ENCODE data around the gene TRPM8.

TRPM8 gene

DNA sequence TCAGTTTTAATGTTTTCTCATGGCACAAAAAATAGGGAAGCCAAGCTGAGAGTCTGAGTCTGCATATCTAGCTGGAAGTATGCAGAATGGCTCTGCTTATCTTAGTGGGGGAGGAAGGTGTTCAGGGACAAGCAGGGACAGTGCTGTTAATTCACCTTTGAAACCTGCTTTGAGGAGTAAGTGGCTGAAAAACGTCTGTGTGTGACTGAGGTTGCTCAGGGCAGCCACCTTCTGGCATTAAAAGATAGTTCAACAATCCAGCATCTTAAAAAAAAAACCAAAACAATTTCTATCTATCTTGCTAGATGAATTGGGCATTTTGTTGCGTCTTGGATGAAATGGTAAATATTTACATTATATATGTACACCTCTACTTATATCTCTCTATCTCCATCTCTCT lies 2.0 kb upstream of the TRPM8 start:
- Histone ChIP-seq H3K36me3 (ENCODE audit: insufficient read depth, low read depth, low read length) (no peaks in the 10 kb centered on the region), H3K4me3 (ENCODE audit: low read length) (no peak overlapping the region), H3K27me3 (ENCODE audit: insufficient read depth, low read length) (no peaks in the 10 kb centered on the region), H3K9ac (ENCODE audit: low read depth, low read length) (no peak overlapping the region), H3K4me1 (ENCODE audit: insufficient read depth, low read length) (no peaks in the 10 kb centered on the region), H3K27ac (ENCODE audit: low read length) (no peak overlapping the region), H3K9me3 (ENCODE audit: insufficient read depth, low read depth, low read length) (no peaks in the 10 kb centered on the region)

DNA sequence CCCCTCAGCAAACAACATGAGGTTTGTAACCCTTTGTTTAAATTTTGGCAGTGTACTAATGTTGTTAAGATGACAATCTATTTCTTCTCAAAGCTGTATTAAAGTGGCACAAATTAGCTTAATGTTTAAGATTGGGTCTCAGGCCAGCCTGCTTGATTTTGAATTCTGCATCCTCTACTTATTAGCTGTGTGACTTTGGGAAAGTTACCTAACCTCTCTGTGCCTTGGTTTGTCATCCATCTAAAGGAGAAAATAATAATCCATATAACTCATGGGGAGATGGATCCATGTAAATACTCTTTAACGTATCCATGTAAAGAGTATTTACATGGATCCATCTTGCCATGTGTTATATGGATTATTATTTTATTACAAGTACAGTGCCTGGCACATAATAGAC lies 2.1 kb downstream of the TRPM8 start:
- Histone ChIP-seq H3K36me3 (ENCODE audit: insufficient read depth, low read depth, low read length) (no peaks in the 10 kb centered on the region), H3K27me3 (ENCODE audit: insufficient read depth, low read length) (no peaks in the 10 kb centered on the region), H3K4me3 (ENCODE audit: low read length) (no peak overlapping the region), H3K9ac (ENCODE audit: low read depth, low read length) (no peak overlapping the region), H3K27ac (ENCODE audit: low read length) (no peak overlapping the region), H3K9me3 (ENCODE audit: insufficient read depth, low read depth, low read length) (no peaks in the 10 kb centered on the region), H3K4me1 (ENCODE audit: insufficient read depth, low read length) (no peaks in the 10 kb centered on the region)

DNA sequence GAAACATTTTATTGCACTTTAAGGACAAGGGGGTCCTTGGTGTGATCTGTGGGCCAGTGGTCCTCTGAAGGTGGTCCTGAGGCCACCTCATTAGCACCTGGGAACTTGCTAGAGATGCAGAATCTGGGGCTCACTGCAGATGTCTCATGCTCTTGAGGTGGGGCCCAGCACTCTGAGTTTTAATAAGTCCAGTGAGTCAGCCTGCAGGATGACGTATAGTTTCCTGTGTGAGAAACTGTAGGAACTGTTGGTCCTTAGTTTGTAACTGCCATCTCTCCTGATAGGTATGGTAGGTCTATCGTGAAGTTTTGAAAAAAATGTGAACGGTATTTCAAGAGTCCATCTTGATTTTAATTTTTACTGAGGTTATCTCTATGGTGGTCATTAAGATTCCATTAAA lies 2.8 kb downstream of the TRPM8 start:
- H3K27ac ChIP-seq (ENCODE audit: low read length) = no peak overlapping the region
- no peaks in the 10 kb centered on the region for H3K4me1 ChIP-seq (ENCODE audit: insufficient read depth, low read length)
- no peaks in the 10 kb centered on the region for H3K9me3 ChIP-seq (ENCODE audit: insufficient read depth, low read depth, low read length)
- H3K27me3 ChIP-seq (ENCODE audit: insufficient read depth, low read length) = no peaks in the 10 kb centered on the region
- no peak overlapping the region for H3K9ac ChIP-seq (ENCODE audit: low read depth, low read length)
- no peaks in the 10 kb centered on the region for H3K36me3 ChIP-seq (ENCODE audit: insufficient read depth, low read depth, low read length)
- no peak overlapping the region for H3K4me3 ChIP-seq (ENCODE audit: low read length)

DNA sequence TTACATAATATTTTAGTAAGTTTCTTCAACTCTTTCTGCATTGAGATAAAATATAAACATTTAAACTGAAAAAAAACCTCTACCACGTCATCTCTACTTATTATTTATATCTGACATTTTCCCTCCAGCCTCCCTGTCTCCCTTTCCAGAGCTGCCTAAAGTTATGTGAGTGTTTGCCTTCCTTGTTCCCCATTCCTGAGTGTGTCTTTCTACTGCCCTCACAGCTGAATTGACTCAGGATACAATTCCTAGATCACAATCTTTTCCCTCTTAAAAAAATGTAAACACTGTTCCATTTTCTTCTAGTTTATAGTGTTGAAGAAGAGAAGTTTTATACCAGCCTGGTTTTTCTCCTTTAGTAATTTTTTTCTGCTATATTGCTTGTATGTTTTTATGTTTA lies 5.3 kb downstream of the TRPM8 start:
- H3K27ac ChIP-seq (ENCODE audit: low read length) = no peak overlapping the region
- no peaks in the 10 kb centered on the region for H3K27me3 ChIP-seq (ENCODE audit: insufficient read depth, low read length)
- no peaks in the 10 kb centered on the region for H3K36me3 ChIP-seq (ENCODE audit: insufficient read depth, low read depth, low read length)
- no peak overlapping the region for H3K9ac ChIP-seq (ENCODE audit: low read depth, low read length)
- H3K4me1 ChIP-seq (ENCODE audit: insufficient read depth, low read length) = no peaks in the 10 kb centered on the region
- no peak overlapping the region for H3K4me3 ChIP-seq (ENCODE audit: low read length)
- no peaks in the 10 kb centered on the region for H3K9me3 ChIP-seq (ENCODE audit: insufficient read depth, low read depth, low read length)

DNA sequence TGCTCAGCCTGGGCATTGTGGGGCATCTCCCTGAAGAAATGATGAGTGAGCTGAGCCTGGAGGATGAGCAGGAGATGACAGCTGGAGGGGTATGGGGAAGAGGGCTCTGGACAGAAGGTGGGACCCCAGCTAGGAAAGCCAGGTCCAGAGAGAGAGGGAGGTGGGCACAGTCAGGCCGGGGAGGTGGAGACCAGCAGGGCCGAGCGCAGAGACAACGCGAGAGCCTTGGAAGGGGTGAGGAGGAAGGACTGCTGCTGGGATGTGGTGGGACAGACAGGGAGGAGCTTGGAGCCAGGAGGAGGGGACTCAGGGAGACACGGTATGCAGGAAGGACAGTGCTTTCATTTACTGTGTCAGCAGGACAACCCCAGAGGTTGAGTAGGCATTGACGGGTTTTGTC lies 8.2 kb downstream of the TRPM8 start:
- H3K9ac ChIP-seq (ENCODE audit: low read depth, low read length) = no peak overlapping the region
- no peaks in the 10 kb centered on the region for H3K27me3 ChIP-seq (ENCODE audit: insufficient read depth, low read length)
- H3K9me3 ChIP-seq (ENCODE audit: insufficient read depth, low read depth, low read length) = no peaks in the 10 kb centered on the region
- no peak overlapping the region for H3K27ac ChIP-seq (ENCODE audit: low read length)
- H3K4me1 ChIP-seq (ENCODE audit: insufficient read depth, low read length) = peaks cover 14% of the 10 kb centered on the region; the same call in 1 of the 2 replicates
- no peak overlapping the region for H3K4me3 ChIP-seq (ENCODE audit: low read length)
- H3K36me3 ChIP-seq (ENCODE audit: insufficient read depth, low read depth, low read length) = no peaks in the 10 kb centered on the region

DNA sequence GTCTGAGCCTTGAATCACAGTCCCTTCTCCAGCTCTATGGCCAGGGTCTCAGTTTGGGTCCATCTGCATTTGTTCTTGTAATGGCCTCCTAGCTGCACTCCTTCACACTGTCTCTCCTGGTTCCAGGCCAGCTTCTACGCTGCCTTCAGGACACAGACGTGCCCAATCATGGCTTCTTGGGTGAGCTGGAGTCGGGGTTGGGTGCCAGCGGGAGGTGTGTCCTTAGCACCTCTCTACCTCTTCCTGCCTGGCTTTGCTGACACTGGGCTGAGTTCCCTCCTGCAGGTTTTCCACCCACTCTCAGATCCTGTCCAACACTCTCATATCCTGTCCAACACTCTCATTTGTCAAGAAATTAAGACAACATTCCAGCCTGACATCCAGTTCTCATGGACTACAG lies 9.6 kb downstream of the TRPM8 start:
- no peak overlapping the region for H3K4me3 ChIP-seq (ENCODE audit: low read length)
- no peaks in the 10 kb centered on the region for H3K9me3 ChIP-seq (ENCODE audit: insufficient read depth, low read depth, low read length)
- H3K9ac ChIP-seq (ENCODE audit: low read depth, low read length) = no peak overlapping the region
- no peaks in the 10 kb centered on the region for H3K27me3 ChIP-seq (ENCODE audit: insufficient read depth, low read length)
- no peak overlapping the region for H3K27ac ChIP-seq (ENCODE audit: low read length)
- H3K36me3 ChIP-seq (ENCODE audit: insufficient read depth, low read depth, low read length) = no peaks in the 10 kb centered on the region
- H3K4me1 ChIP-seq (ENCODE audit: insufficient read depth, low read length) = peaks cover 14% of the 10 kb centered on the region; the same call in 1 of the 2 replicates

DNA sequence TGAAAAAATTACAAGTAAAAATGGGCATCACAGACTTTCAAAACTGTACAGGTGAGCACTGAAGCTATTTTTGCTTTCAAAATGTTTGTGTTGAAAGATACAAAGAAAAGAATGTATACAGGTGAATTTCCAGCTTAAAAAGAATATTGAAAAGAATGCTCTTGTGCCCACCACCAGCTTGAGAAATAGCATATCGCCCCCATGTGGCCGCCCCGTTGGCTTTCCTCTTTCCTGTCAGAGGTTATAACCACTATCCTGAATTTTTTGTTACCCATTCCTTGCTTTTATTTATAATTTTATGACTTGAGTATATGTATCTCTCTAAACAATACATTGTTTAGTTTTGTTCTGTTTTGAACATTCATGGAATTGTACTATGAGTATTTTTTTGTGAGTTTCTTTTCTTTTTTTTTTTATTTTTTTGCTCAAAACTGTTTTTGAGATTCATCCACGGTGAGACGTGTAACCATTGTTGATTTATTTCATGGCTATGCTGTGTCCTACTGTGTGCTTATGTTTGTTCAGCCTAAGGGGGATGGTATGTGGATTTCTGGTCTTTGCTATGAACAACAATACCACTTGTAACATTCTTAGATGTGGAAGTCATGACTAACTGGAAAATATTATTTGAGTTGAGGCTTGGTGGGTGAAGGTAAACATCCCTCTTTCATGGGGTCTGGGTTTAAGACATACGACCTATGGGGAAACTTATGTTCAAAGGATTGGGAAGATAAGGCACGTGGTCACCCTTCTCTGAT lies 11.6 kb downstream of the TRPM8 start:
- Histone ChIP-seq H3K9ac (ENCODE audit: low read depth, low read length) (no peak overlapping the region), H3K27me3 (ENCODE audit: insufficient read depth, low read length) (no peaks in the 10 kb centered on the region), H3K9me3 (ENCODE audit: insufficient read depth, low read depth, low read length) (no peaks in the 10 kb centered on the region), H3K4me3 (ENCODE audit: low read length) (no peak overlapping the region), H3K36me3 (ENCODE audit: insufficient read depth, low read depth, low read length) (no peaks in the 10 kb centered on the region), H3K4me1 (ENCODE audit: insufficient read depth, low read length) (peaks cover 14% of the 10 kb centered on the region; the same call in 1 of the 2 replicates), H3K27ac (ENCODE audit: low read length) (no peak overlapping the region)

DNA sequence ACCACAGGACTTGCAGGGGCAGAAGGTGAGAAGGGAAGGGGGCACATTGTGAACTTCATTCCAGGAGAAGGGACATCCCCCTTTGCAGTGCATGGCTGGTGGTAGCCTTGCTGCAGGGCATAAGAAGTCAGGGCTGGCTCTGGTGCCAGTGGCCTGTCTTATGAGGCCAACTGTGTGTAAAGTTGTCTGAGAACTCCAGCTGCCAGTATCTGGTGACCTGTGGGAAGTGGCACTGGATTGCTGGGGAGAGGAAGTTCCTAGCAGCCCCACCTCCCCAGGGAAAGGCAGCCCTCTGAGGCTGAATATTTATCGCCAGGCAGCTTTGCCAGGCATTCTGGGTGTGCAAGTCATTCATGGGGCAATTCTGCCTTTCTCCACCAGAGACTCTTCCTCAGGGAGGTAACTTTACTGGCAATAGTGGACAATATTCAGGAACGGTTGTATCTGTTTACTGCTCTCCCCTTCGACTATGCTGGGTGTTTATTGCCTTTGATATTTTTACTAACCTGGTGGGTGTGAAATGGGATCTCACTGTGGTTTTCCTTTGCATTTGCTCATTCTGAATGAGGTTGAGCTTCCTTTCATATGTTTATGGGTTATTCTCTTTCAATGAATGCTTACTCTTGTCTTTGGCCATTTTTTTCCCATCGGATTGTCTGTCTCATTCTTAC lies 12.3 kb downstream of the TRPM8 start:
- Histone ChIP-seq H3K27ac (ENCODE audit: low read length) (no peak overlapping the region), H3K36me3 (ENCODE audit: insufficient read depth, low read depth, low read length) (no peaks in the 10 kb centered on the region), H3K9ac (ENCODE audit: low read depth, low read length) (no peak overlapping the region), H3K4me3 (ENCODE audit: low read length) (peak overlapping the region; percentile 30; the same call in 1 of the 2 replicates), H3K4me1 (ENCODE audit: insufficient read depth, low read length) (peaks cover 14% of the 10 kb centered on the region; the same call in 1 of the 2 replicates), H3K9me3 (ENCODE audit: insufficient read depth, low read depth, low read length) (no peaks in the 10 kb centered on the region), H3K27me3 (ENCODE audit: insufficient read depth, low read length) (no peaks in the 10 kb centered on the region)

DNA sequence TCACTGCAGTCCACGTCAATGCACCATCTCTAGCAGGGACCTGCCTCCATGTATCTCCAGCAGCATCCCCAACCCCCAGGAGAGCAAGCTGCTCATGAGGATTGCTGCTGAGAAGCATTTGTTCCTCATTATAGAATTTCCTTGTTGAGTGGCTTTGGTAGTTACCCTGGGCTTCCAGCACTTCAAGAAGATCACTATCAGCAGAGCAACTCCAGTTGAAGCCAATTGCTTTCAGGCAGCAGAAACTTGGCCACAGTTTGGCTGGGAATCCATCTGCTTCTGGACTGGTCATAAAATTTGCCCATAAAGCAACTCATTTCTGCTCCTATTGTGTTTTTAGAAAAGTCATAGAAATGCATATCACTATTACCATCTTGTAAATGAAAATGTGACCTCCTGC lies 17.4 kb downstream of the TRPM8 start:
- H3K9ac ChIP-seq (ENCODE audit: low read depth, low read length) = no peak overlapping the region
- H3K4me3 ChIP-seq (ENCODE audit: low read length) = no peak overlapping the region
- no peaks in the 10 kb centered on the region for H3K36me3 ChIP-seq (ENCODE audit: insufficient read depth, low read depth, low read length)
- H3K9me3 ChIP-seq (ENCODE audit: insufficient read depth, low read depth, low read length) = no peaks in the 10 kb centered on the region
- peaks cover 7% of the 10 kb centered on the region; the same call in 1 of the 2 replicates for H3K4me1 ChIP-seq (ENCODE audit: insufficient read depth, low read length)
- H3K27me3 ChIP-seq (ENCODE audit: insufficient read depth, low read length) = peaks cover 5% of the 10 kb centered on the region; the same call in 1 of the 2 replicates
- H3K27ac ChIP-seq (ENCODE audit: low read length) = no peak overlapping the region

DNA sequence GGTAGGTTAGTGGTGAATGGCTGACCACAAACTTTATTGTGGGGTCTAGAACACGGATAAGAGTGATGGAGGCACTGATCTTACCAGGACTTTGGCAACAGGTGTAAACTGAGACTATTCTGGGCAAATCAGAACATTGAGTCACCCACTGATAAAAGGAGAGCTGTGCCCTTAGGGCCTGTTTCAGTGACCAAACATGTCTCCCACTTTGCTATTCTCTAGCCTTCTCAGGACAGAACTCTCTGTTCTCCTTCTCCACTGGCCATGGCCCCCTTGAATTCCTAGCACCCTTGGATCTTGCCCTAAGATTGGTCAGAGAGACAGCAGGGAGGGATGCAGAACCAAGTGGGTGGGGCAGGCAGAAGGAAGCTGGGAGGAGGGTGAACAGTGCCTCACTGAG lies 18.3 kb downstream of the TRPM8 start:
- Histone ChIP-seq H3K27me3 (ENCODE audit: insufficient read depth, low read length) (peaks cover 10% of the 10 kb centered on the region; the same call in 1 of the 2 replicates), H3K4me3 (ENCODE audit: low read length) (no peak overlapping the region), H3K9ac (ENCODE audit: low read depth, low read length) (no peak overlapping the region), H3K9me3 (ENCODE audit: insufficient read depth, low read depth, low read length) (no peaks in the 10 kb centered on the region), H3K4me1 (ENCODE audit: insufficient read depth, low read length) (no peaks in the 10 kb centered on the region), H3K36me3 (ENCODE audit: insufficient read depth, low read depth, low read length) (no peaks in the 10 kb centered on the region), H3K27ac (ENCODE audit: low read length) (no peak overlapping the region)

DNA sequence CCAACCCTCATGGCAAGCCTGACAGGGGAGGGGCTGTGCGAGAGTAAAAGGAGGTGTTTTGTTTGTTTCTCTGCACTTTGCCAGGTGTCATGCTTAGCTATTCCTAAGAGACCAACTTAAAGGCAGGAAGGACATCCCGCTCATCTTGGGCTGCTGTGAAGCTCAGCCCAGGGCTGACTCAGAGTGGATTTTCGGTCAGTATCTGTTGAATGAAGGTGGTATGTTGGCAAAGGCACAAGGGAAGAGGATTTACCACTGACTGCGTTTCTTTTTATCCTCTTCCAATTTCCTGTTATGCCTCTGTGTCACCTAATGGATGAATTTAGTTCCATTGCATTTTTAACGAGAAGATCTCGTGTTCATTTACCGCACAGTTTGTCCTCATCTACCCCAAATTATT lies 18.9 kb downstream of the TRPM8 start:
- no peak overlapping the region for H3K9ac ChIP-seq (ENCODE audit: low read depth, low read length)
- H3K27me3 ChIP-seq (ENCODE audit: insufficient read depth, low read length) = peaks cover 10% of the 10 kb centered on the region; the same call in 1 of the 2 replicates
- no peaks in the 10 kb centered on the region for H3K9me3 ChIP-seq (ENCODE audit: insufficient read depth, low read depth, low read length)

More for the DNA sequence above, 18.9 kb downstream of the TRPM8 start:
- Histone ChIP-seq H3K36me3 (ENCODE audit: insufficient read depth, low read depth, low read length) (no peaks in the 10 kb centered on the region), H3K4me3 (ENCODE audit: low read length) (no peak overlapping the region), H3K27ac (ENCODE audit: low read length) (no peak overlapping the region), H3K4me1 (ENCODE audit: insufficient read depth, low read length) (no peaks in the 10 kb centered on the region)
